Stimulated activated CD8-positive, alpha-beta memory T cell treated with anti-CD3 and anti-CD28 coated beads, Interleukin-4, amount 100 ng/mL, for 4 hours (primary cell): ENCODE measurements around the gene RAB1B.
"Not testable (repeated sequence)": the region's sequence is repeated elsewhere in the genome, so short reads cannot be mapped to it uniquely, and the experiment has no call there.

Source experiments
- DNase-seq, 2 donors: peaks; one replicate each; pipeline ENCODE4 v3.0.0-alpha.2; 2020; ENCODE audit warnings: low read depth in 2 of 2, low spot score in 1 of 2

Gene RAB1B

GRCh38 chr11:66317723-66318599, 49.5 kb downstream of the RAB1B start:
- peak in 1 of 2 donors; percentile 39 for DNase-seq

GRCh38 chr11:66318600-66318970, 50.1 kb downstream of the RAB1B start:
- no peak for DNase-seq

- not testable (repeated sequence) for DNase-seq
These were observed 51.9 kb downstream of the RAB1B start for GRCh38 chr11:66320289-66320688.

- not testable (repeated sequence) for DNase-seq
These were observed 52.3 kb downstream of the RAB1B start for GRCh38 chr11:66320748-66321147.

- DNase-seq = no peak
These were observed 53.2 kb downstream of the RAB1B start for GRCh38 chr11:66321606-66322005.

- DNase-seq = no peak
These were observed 54.4 kb downstream of the RAB1B start for GRCh38 chr11:66322732-66323427.

- no peak for DNase-seq
These were observed 55.2 kb downstream of the RAB1B start for GRCh38 chr11:66323684-66324083.

GRCh38 chr11:66324664-66325063, 56.2 kb downstream of the RAB1B start:
- no peak for DNase-seq

GRCh38 chr11:66325263-66325671, 56.8 kb downstream of the RAB1B start:
- no peak for DNase-seq

GRCh38 chr11:66326261-66327111, 58.0 kb downstream of the RAB1B start:
- DNase-seq = no peak
